Stimulated activated CD4-positive, alpha-beta T cell treated with anti-CD3 and anti-CD28 coated beads, TNF-alpha, amount 100 ng/mL, for 1 hour (primary cell): ENCODE measurements around the gene SEMA3E.

Source experiments
- DNase-seq, 3 donors: peaks; one replicate each; pipeline ENCODE4 v3.0.0-alpha.2; 2020; ENCODE audit warnings: low read depth in 3 of 3, low spot score in 1 of 3

Gene SEMA3E

DNA sequence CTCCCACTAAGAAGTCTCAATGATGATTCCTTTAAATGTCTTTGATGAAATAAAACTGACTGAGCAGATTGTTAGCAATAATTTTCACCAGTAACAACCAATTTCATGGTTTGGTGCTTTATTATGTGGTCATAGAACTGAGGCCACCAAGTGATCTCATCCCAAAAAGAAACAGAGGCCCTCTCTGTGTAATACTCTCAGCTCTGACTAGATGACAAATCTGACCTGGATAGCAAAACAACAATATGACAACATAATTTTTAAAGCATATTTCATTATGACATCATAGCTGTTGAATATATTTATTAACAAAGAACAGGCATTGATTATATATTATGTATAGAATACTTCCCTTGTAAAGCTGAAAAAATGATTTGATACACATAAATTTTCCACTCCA, 5.9 kb downstream of the SEMA3E start:
- DNase-seq = no peak

DNA sequence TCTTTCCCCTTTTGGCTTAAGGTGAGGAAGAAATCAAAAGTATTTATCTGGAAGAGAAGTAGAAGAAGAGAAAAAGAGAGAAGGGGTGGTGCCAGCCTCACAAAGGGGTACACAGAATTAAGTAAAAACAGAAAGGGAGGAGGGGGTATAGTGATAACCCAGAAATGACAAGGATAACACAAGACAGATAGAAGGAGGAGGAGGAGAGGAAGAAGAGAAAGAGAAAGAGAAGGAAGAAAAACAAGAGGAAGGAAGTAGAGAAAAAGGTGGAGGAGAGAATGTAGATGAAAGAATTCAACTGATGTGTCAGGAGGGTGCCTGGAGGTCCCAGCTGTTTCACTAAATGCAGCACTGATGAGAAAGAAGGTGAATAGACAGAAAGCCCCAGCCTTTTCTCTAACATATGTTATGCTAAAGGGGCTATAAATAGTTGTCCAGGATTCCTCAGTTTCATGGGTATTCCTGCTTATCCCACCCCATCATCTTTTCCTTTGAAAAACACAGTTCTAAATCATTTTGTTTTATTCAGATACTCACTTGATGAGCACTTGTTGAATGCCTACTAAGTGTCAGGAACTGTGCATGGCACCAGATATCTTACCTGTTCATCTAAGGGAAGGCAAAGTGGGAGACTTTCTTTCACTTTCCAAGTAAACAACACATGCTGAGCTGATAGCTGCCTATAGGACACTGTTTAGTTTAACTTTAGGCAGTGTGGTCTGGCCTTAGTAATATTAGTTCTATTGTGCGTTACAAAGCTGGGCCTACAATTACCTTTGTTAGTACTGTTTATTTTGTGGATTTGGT, 8.0 kb downstream of the SEMA3E start:
- no peak for DNase-seq

DNA sequence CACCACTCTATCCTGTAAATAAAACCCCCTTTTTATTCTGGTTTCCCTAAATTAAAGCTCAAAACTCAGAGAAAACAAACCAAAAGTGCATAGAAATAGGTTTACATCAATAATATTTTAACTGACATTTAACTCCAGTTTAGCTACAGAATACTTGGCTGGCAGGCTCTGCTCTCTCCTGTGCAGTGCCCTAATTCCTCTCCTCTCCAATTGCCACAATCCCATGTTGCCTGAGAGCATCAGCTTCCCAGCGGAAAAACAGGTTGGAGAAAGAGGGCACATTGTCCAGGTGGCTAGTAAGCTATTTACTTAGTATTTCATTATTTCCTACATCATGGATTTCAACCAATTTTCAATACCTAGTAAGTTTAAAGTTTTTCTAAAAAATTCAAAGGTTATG, 8.7 kb downstream of the SEMA3E start:
- no peak for DNase-seq

DNA sequence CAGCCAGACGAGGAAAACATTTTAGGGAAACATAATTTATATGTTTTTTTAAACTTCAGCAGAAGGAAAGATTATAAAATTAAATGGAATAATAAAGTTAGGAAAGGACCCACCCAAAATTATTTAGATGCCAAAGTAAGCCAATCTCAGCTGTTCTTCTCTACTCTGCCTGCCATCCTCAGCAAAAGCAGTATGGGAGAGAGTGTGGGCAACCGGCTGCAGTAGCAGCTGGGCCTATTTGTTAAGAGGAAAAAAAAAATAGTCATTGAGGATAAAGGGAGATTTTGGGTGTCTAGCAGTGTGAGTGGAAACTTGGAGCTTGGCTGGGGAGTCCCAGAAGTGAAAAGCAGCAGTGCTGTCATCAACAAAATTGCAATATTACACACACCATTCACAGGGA, 15.4 kb downstream of the SEMA3E start:
- no peak for DNase-seq

DNA sequence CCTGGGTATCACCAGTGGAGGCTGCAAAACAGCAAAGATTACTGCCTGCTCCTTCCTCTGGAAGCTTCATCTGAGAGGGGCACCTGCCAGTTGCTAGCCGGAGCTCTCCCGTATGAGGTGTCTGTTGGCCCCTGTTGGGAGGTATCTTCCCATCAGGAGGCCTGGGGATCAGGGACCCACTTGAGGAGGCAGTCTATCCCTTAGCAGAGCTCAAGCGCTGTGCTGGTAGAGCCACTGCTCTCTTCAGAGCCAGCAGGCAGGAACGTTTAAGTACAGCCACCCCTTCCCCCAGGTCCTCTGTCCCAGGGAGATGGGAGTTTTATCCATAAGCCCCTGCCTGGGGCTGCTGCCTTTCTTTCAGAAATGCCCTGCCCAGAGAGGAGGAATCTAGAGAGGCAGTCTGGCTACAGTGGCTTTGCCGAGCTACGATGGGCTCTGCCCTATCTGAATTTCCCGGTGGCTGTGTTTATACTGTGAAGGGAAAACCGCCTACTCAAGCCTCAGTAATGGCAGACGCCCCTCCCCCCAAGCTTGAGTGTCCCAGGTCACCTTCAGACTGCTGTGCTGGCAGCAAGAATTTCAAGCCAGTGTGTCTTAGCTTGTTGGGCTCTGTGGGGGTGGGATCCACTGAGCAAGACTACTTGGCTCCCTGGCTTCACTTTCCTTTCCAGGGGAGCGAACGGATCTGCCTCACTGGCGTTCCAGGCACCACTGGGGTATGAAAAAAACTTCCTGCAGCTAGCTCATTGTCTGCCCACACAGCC, 19.6 kb downstream of the SEMA3E start:
- no peak for DNase-seq

DNA sequence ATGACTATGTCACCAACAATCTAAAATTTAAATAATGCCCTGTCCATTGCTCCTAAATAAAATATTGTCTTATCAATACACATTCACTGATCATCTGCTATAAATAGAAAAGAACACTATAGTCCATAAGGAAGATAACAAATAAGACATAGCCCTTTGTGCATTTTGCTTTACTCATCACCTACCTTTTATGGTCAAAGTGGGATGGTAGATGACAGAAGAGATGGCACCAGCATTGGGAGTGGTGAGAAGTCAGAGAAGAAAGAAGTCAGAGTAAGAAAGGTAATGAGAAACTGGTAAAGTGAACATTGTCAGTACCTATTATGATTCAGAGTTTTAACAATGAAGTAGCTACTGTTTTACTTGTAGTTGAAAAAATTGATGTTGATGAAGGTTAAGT, 31.1 kb downstream of the SEMA3E start:
- no peak for DNase-seq

DNA sequence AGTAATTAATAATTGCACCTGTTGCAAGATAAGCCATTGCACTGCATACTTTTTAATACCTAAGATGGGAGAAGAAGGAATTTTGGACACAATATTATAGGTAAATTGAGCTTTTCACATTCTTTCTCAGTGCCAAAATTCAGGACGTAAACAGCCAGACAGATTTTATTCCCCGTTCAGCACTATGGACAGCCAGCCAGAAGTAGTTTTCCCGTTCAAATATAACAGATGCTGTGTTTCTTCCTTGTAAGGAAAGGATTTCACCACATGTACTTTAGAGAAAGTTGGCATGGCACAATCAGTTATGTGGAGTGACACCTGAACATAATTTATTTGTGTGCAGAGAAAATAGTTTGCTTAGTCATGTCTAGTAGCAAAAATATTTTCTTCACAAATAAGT, 34.8 kb downstream of the SEMA3E start:
- no peak for DNase-seq

DNA sequence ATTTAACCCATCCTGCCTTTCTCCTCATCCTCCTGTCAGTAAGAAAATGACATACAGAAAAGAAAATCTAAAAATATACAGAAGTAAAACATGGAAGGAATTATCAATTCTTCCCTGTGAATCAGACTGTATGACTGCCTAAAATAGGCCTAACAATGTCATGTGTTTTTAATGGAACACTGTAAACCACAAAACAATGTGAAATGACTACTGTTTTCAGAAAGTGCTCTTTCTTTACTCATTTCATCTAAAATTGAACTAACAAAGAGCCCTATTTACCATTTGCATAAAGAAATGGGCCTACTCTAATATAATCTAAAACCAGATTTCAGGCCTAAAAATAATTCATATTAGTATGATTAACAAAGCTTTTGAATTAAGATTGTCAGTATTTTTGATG, 35.7 kb downstream of the SEMA3E start:
- no peak for DNase-seq

DNA sequence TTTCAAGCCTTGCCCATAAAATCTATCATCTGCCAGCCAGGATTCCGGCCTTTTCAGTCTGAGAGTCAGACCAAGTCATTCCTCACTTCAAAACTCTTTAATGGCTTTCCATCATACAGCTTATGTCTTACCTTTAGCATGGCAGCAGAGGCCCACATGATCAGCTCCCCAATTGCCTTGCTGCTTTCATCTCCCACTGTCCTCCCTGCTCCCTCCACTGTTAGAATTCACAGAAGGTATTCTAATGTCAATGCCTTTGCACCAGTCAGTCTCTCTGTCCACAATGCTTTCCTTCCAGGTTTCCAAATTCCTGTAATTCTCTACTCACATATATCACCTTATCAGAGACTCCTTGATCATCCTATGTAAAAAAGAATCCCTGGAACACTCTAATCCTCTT, 37.2 kb downstream of the SEMA3E start:
- DNase-seq = no peak

DNA sequence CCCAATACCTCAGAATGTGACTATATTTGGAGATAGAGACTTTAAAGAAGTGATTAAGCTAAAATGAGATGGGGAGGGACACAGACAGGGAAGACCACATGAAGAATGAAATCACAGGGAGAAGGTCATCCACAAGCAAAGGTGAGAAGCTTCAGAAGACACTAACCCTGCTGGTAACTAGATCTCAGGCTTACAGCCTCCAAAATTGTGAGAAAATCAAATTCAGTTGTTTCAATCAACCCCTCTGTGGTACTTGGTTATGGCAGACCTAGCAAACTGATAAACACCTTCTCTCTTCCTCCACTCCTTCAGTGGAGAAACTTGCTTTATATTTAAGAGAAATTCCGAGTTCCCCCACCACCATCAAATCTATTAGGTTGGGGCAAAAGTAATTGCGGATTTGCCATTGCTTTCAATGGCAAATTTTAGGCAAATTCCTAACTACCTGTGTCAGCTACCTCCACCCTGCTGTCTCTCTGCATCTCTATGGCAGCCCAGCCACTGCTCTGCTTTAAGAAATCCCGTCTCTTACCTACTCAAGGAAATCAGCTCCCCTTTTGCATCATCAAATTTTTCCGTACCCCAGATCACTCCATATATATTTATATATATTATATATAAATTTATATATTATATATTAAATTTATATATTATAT, 38.2 kb downstream of the SEMA3E start:
- no peak for DNase-seq

DNA sequence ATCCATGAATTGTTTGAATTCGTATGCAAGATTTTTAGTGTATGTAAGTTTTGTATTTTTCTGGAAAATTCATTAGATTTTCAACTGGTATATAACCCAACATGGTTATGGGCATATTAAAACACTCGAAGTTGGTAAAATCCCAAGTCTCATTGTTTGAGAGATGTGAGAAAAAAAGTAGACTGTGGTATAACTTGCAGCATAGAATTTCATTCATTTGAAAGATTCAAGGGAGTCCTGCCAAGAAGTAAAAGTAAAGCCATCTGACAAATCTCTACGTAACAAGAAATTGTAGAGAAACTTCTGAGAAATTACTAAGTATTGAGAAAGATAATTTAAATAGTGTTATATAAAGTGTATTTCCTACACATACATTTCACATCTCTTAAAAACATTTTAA, 40.2 kb downstream of the SEMA3E start:
- DNase-seq = no peak

DNA sequence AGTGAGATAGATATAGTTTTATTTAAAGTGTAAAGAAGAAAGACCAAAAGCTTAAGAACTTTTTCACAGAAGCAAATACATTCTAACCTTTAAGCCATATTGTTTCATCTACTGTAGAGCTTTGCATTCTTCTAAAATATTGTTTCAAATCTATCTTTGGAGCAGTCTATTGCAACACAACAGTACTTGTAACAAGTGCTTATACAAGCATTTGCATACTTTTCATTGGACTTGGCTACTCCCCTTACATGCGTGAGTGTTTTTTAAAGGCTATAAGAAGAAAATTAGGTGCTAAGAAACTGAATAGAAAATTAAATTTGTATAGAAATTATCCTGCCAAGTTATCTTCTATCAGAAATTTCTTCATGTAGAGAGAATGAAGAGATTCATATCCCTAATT, 45.3 kb downstream of the SEMA3E start:
- no peak for DNase-seq

DNA sequence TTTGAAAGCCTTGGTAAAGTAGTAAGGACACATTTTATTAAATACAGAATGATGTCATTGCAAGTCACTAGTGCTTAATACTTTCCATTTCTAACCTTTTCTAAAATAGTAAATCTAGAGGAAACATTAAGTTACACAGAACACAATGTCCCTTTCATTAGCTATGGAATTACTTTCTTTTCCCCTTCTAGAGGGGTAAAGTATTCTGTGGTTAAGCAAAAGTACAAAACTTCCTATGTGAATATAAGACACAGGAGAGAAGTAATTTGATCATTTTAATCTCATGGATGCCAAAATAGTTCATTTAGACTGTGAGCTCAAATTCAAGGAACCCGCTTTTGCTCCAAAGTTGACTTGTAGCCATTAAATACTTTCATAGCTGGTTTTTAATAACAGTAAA, 49.8 kb downstream of the SEMA3E start:
- DNase-seq = no peak

DNA sequence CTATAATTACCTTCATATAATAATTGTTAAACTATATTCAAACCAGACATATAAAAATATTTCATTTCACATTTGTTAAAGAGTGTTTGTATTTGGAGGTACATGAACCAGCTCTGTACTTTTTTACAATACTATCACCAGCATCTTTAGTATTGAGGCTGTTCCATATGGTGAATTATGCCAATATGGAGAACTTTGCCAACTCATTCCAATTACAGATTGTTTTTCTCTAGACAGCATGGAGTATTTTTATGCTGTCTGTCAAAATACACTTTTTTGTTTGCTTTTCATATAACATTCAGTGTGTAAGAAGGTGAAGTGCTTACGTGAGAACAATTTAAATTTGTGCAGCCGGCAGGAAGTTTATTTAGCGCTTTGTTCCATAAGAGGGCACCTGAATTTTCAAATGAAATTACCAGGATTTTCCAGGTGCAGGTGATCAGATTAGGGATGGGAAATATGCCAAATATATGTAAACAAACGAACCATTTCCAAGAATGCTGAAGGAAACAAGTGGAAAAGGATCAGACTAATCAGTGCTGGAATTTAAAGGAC, 54.9 kb downstream of the SEMA3E start:
- no peak for DNase-seq

DNA sequence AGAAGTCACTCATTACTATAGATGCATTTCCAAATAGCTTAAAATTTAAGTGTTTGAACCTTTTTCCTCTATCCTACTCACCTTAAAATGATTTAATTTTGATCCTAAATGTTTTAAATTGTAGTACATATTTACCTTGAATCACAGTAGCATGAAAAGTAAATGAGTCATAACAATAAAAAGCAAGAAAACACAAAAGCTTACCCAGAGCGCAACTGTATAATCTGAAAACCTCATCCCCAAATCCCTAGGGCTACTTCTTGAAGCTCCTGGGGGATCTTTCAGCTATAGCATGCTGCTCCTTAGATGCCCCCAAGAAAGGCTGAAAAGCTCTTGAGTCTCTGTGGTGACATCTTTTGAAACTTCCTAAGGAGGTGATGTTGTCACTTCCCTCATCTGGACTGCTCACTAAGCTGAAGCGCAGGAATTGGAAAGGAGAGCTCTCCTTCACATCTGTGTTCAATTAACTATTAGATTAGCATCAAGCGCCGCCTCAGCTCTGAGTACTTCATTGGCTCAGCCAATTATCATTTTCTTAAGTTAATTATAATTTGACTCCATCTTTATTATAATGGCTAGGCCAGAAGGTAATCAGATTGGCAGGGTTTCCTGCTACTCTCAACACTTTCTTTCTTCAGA, 60.2 kb downstream of the SEMA3E start:
- no peak for DNase-seq

DNA sequence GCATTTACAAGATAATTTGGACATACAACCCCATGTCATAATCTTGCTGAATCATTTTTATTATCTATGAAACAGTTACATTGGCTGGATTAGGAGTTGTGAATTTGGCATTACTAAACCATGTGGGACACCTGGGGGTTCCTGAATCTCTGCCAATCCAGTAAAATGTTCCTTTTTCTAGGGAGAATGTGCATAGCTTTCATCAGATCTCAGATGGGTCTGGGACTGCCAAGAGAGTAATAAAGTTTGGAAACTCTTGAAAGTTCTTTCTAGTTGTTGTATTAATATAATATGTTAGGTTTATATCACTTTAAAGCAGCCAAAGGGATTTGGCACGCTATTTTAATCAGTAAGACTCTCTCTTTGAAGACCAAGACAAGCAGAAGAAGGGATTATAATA, 62.7 kb downstream of the SEMA3E start:
- no peak for DNase-seq

DNA sequence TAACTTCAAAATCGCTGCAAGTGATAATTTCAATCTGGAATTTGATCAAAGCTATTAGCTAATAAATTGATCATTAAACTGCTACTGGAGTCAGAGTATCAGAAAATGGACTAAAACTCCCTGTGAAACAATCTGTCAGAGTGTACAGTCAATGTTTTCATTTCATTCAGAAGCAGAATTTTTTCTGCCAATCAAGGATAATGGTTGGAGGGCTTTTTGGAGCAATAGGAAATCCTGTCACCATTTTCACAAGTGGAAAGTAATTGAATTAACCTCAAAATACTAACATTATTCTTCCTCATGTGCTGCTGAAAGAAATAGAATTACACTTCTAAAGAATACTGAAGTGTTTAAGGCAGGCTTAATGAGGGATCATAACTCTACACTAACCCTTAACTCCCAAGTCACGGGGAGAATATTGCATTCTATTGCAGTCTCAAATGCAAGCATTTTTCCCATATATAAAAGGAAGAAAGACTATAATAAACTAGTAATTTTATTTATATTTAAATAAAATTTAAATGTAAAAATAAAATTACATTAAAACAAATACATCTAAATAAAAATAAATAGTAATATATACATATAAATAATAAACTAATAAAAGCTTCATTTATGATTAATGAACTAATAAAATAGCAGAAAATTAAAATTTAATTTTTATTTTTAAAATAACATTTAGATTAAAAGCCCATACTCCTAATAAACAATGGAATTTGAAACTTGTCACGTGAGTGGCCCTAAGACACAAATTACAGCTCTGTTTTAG, 67.1 kb downstream of the SEMA3E start:
- DNase-seq = no peak

DNA sequence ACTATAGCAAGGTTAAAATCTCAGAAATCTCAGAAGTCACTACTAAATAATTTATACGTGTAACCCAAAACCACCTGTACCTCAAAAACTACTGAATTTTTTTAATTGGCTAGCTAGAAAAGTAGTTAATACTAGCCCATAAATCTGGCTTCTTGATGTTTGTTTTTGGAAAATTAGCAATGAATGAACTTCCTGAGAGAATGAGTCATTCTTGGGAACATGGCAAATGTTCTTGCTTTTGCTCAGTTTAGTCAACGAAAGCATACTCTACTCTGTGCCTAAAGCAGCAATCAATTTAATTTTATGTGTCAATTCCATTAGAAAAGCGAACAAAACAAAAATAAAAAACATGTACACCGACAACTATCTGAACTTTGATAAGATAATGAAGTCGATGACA, 69.2 kb downstream of the SEMA3E start:
- no peak for DNase-seq

DNA sequence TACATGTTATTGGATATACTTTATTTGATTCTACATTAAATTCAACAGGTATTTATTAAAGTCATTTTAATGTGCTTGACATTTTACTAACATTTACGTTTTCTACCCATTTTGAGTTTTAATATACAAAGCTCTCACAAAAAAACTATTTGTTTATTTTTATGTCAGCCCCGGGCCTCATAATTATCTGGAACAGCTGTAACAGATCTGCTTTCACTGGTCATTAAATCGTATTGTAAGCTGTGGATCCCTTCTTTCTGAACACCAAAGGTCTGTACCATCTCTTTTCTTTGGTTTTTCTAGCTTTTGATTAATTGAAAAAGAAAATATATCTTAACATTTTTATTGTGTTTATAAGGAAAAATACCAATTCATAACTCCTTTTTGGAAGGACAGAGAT, 73.5 kb downstream of the SEMA3E start:
- no peak for DNase-seq

DNA sequence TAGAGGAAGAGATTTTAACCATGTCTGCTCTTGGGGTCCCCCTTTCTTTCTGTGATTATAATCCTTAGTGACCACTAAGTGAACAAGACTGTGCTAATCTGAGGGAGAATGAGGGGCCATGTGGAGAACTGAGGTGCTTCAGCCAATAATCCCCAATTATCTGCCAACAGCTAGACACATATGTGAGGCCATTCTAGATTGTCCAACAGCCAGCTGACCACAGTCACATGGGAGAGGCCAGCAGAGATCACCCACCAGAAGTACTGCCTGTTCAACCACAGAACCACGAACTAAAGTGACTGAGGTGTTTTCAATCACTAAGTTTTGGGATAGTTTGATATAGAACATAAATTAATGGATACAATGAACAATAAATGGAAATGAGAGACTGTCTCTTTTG, 74.3 kb downstream of the SEMA3E start:
- no peak for DNase-seq

DNA sequence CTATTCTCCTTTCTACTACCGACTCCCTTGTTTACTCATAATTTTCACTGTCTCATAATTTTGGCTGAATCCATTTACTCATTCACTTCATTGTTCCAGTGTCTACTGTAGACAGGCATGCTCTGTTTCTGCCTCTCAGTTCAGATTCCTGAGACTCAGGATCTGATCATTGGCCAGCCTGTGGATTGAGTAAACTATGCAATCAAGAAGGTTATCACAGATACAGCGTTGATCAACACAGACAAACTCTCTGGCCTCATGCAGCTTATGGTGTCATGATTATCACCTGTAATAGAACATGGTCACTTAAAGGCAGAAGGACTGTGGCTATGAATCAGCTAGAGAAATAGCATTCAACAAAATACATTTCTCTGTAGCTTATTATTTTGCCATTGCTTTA, 86.0 kb downstream of the SEMA3E start:
- DNase-seq = no peak
